HCT116 (cell line): Measurements from ENCODE around the gene GALC.

ENCODE experiments used
- CTCF ChIP-seq, 3 experiments: fragments of 200-600 bp in 1 of 3; sonication (generic) in 1 of 3; IDR thresholded peaks in 2 of 3; conservative IDR thresholded peaks in 1 of 3; 2 replicates each; pipeline ENCODE4 v1.5.1; 2012 to 2017; ENCODE audit warnings: low read depth in 2 of 3, low read length in 2 of 3, antibody characterized with exemption in 1 of 3, borderline replicate concordance in 1 of 3, control low read depth in 1 of 3, mild to moderate bottlenecking in 1 of 3, mixed read lengths in 1 of 3, mixed run types in 1 of 3, moderate library complexity in 1 of 3; ENCODE audit not compliant: insufficient read depth in 1 of 3
- POLR2A ChIP-seq: IDR thresholded peaks from 2 replicates; pipeline ENCODE4 v1.7.0; 2011; ENCODE audit warnings: borderline replicate concordance; ENCODE audit not compliant: insufficient read depth, insufficient read length; ENCODE audit errors: extremely low read depth
- RAD21 ChIP-seq: IDR thresholded peaks from 2 replicates; pipeline ENCODE4 v1.6.1; 2012; ENCODE audit warnings: low read depth, mild to moderate bottlenecking
- SP1 ChIP-seq: IDR thresholded peaks from 2 replicates; pipeline ENCODE4 v1.6.1; 2012; ENCODE audit warnings: low read depth
- SRF ChIP-seq: IDR thresholded peaks from 2 replicates; pipeline ENCODE4 v1.6.1; 2012; ENCODE audit warnings: low read depth
- ZNF274 ChIP-seq: fragments of 200-500 bp; sonication (Bioruptor generic); IDR thresholded peaks from 2 replicates; pipeline ENCODE4 v1.6.1; 2014; ENCODE audit warnings: mild to moderate bottlenecking, low read depth, low read length, inconsistent platforms

DNA sequence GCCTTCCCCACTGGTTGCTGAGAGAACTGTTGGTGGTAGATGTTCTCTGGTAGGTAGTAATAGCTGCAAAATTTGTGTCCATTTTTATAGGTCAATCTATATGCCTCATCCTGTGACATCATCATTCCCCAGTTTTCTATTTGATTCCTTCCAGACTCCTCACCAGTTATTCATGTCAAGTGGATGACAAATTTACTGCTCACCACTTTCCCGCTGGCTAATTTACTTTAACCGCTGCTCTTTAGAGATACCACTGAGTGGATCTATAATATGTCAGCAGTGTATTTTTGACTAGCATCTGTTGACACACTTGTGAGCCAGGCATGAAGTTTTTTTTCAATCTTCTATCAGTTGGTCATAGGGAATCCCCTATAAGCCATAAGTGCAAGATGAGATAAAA lies 36.5 kb upstream of the GALC start:
- TF ChIP-seq CTCF (IDR thresholded peaks at IDR 0.05 in 2 of 3, conservative IDR thresholded peaks at IDR 0.05 in 1 of 3; ENCODE audit: borderline replicate concordance in 1 of 3, insufficient read depth in 1 of 3, low read depth in 2 of 3, low read length in 2 of 3) (no peak), POLR2A (no peak), RAD21 (no peak), SRF (no peak), SP1 (no peak), ZNF274 (no peak)
